Sigmoid colon (tissue), 7 donors: Measurements from ENCODE around the gene COMMD10. TPM values are rescaled to one million over a fixed set of nuclear protein-coding genes. Genes with fewer than 3 reads are reported as not detected.

ENCODE experiments used
- DNase-seq: peaks from one replicate; pipeline ENCODE4 v3.0.0-alpha.2; 2019
- H3K27ac ChIP-seq, 4 donors: fragments of 200-600 bp; sonication (generic); one replicate each; pipeline ENCODE4 v1.5.1; 2016 to 2019; ENCODE audit warnings: mild to moderate bottlenecking in 1 of 4
- H3K27me3 ChIP-seq, 3 donors: fragments of 200-600 bp; sonication (generic); one replicate each; pipeline ENCODE4 v1.5.1; 2019; ENCODE audit warnings: mild to moderate bottlenecking in 1 of 3
- H3K36me3 ChIP-seq, 4 donors: fragments of 200-600 bp; sonication (generic); one replicate each; pipeline ENCODE4 v1.5.1; 2016 to 2019
- H3K4me1 ChIP-seq, 4 donors: fragments of 200-600 bp; sonication (generic); one replicate each; pipeline ENCODE4 v1.5.1; 2017 to 2019
- H3K4me3 ChIP-seq, 4 donors: fragments of 200-600 bp; sonication (generic); one replicate each; pipeline ENCODE4 v1.5.1; 2017 to 2019; ENCODE audit warnings: mild to moderate bottlenecking in 2 of 4, moderate library complexity in 1 of 4
- H3K9me3 ChIP-seq, 4 donors: fragments of 200-600 bp in 3 of 4; sonication (generic) in 3 of 4; one replicate each; pipeline versions ENCODE4 v1.5.1 to v1.6.1; 2013 to 2019
- EP300 ChIP-seq, 4 donors: sonication (generic); formaldehyde crosslinking; IDR thresholded peaks; one replicate each; pipeline ENCODE4 v1.6.1; 2017; ENCODE audit warnings: antibody characterized with exemption in 4 of 4
- POLR2A ChIP-seq, 2 donors: fragments of 450-650 bp; IDR thresholded peaks; one replicate each; pipeline ENCODE4 v1.6.1; 2016; ENCODE audit warnings: antibody characterized with exemption in 2 of 2, mild to moderate bottlenecking in 2 of 2, moderate library complexity in 2 of 2
- POLR2AphosphoS5 ChIP-seq, 4 donors: sonication (generic); formaldehyde crosslinking; IDR thresholded peaks; one replicate each; pipeline ENCODE4 v1.6.1; 2017; ENCODE audit warnings: antibody characterized with exemption in 4 of 4
- WGBS, 2 donors: extraction: QIAGEN DNeasy Blood & Tissue Kit; methylation state at CpG; one replicate each; pipeline ENCODE4 v1.1.7; 2013; 5-methylcytosine and 5-hydroxymethylcytosine counted together
- intact Hi-C: fragments of 100-400 bp; cut with DNase I; formaldehyde crosslinking; loops from one replicate; pipeline ENCODE4 v1.15.1; 2023
- polyA plus RNA-seq, 3 donors: library from polyadenylated mRNA; stranded (reverse); fragments of 200-250 nt; gene quantifications; one replicate each; pipeline ENCODE4 v1.2.3, GENCODE V29; 2013
- total RNA-seq, 4 donors: library from RNA; depleted of rRNA; stranded (reverse); fragments of >200 nt; gene quantifications; one replicate each; pipeline ENCODE4 v1.1.0, GENCODE V29; 2016
- TF ChIP-seq, protein P1 (sequence below), 4 experiments: fragments of 450-650 bp in 3 of 4; fragments of 200-600 bp in 1 of 4; IDR thresholded peaks; one replicate each; pipeline ENCODE4 v1.5.1; 2016 to 2019; ENCODE audit warnings: antibody characterized with exemption in 4 of 4, mild to moderate bottlenecking in 3 of 4, moderate library complexity in 2 of 4
- donor health status: healthy with polysubstance abuse.
- donor health status: Bipolar disorder and iron deficiency.
- donor health status: healthy.

COMMD10 gene
- total and polyA plus RNA-seq, 7 donors: 17.8 to 47.7 (median 28.7) TPM

DNA sequence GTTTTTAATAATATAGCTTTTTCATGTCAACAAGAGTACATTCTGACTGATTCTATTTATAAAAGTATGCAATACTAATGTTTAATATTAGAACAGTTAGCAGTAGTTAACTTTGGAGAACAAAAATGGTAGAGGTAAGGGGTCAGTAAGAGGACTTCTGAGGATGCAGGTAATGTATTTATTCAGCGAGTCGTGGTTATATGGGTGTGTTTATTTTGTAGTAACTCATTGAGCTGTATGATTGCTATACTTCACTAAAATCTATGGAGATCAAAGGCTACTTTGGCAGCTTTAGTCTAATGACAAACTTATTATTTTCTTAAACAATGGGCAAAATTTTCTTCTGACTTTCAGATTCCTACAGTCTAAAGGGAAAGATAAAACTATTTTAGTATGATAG is 146.5 kb downstream of the COMMD10 start:
- H3K4me3 ChIP-seq: no peak overlapping the region
- no peaks in the 10 kb centered on the region for H3K9me3 ChIP-seq
- DNase-seq: no peak
- no peaks in the 10 kb centered on the region for H3K4me1 ChIP-seq
- H3K36me3 ChIP-seq: no peaks in the 10 kb centered on the region
- no peak for TF ChIP-seq POLR2AphosphoS5 (IDR thresholded peaks at IDR 0.05)
- no peak for TF ChIP-seq POLR2A (IDR thresholded peaks at IDR 0.05)
- TF ChIP-seq, protein P1, sequence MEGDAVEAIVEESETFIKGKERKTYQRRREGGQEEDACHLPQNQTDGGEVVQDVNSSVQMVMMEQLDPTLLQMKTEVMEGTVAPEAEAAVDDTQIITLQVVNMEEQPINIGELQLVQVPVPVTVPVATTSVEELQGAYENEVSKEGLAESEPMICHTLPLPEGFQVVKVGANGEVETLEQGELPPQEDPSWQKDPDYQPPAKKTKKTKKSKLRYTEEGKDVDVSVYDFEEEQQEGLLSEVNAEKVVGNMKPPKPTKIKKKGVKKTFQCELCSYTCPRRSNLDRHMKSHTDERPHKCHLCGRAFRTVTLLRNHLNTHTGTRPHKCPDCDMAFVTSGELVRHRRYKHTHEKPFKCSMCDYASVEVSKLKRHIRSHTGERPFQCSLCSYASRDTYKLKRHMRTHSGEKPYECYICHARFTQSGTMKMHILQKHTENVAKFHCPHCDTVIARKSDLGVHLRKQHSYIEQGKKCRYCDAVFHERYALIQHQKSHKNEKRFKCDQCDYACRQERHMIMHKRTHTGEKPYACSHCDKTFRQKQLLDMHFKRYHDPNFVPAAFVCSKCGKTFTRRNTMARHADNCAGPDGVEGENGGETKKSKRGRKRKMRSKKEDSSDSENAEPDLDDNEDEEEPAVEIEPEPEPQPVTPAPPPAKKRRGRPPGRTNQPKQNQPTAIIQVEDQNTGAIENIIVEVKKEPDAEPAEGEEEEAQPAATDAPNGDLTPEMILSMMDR (IDR thresholded peaks at IDR 0.05): no peak
- intact Hi-C loops: no loop called here
- no peak overlapping the region for H3K27ac ChIP-seq
- H3K27me3 ChIP-seq: no peaks in the 10 kb centered on the region
- WGBS, 2 donors: 17 to 62% methylated on average over 2 of the region's 2 CpGs

DNA sequence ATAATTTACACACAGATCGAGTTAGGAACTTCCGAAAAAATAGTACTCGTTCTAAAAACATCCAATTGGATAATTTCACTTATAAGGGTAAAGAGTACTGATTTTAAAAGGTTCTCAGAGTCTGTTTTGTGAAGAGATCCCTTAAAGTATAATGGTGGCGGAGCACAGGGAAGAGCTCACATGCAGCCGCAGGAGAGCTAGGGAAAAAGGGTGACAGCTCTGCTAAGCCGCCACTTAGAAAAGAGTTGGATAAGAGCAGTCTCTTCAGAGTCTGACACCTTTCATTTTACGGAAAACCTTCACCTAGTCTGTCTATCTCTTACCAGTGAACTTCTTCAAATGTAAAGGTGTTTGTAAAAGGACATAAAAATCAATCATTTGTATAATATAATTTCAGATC is 149.9 kb downstream of the COMMD10 start:
- Histone ChIP-seq H3K4me3 (no peak overlapping the region), H3K27me3 (no peaks in the 10 kb centered on the region), H3K9me3 (no peaks in the 10 kb centered on the region), H3K27ac (no peak overlapping the region), H3K36me3 (no peaks in the 10 kb centered on the region), H3K4me1 (peaks cover 0 to 22% (median 13%) of the 10 kb centered on the region in 4 donors)
- intact Hi-C loops: no loop called here
- 96% methylated on average over 7 of the region's 7 CpGs for WGBS, 2 donors
- no peak for DNase-seq
- TF ChIP-seq EP300 (IDR thresholded peaks at IDR 0.05) (no peak), POLR2A (IDR thresholded peaks at IDR 0.05) (no peak), POLR2AphosphoS5 (IDR thresholded peaks at IDR 0.05) (no peak)
- TF ChIP-seq, protein P1 (IDR thresholded peaks at IDR 0.05): no peak

DNA sequence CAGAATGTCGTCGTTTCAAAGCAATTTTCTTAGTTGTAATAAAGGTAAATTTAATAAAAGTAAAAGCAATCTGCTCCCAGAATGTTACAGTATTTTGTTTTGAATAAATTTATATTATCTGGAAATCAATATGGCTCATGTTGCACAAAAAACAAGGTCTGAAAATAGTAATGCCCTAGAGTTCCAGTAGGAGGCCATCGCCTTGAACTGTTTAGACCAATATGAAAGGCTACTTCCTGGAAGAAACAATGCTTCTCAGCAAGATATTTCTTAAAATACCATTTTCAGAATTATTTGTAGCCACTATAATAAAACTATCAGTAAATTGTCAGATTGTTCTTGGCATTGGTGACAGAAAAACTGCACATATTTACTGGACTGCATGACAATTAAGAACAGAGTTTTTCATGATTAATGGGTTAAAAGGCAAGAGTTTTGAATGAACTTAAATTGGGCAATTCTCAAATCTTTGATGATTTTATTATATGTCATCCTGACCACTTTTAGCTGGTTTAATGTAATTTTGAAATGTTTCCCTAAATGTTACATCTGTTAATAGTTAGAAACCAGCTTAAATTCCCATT is 153.2 kb downstream of the COMMD10 start:
- intact Hi-C loops: no loop called here
- WGBS, 2 donors: 98 to 100% methylated on average over 3 of the region's 3 CpGs
- TF ChIP-seq, protein P1 (IDR thresholded peaks at IDR 0.05): no peak
- TF ChIP-seq POLR2A (IDR thresholded peaks at IDR 0.05) (no peak), POLR2AphosphoS5 (IDR thresholded peaks at IDR 0.05) (no peak), EP300 (IDR thresholded peaks at IDR 0.05) (no peak)
- no peaks in the 10 kb centered on the region for H3K27me3 ChIP-seq
- DNase-seq: no peak
- H3K9me3 ChIP-seq: no peaks in the 10 kb centered on the region
- no peak overlapping the region for H3K27ac ChIP-seq
- no peak overlapping the region for H3K4me3 ChIP-seq
- H3K4me1 ChIP-seq: peaks cover 0 to 31% (median 18%) of the 10 kb centered on the region in 4 donors
- no peaks in the 10 kb centered on the region for H3K36me3 ChIP-seq

DNA sequence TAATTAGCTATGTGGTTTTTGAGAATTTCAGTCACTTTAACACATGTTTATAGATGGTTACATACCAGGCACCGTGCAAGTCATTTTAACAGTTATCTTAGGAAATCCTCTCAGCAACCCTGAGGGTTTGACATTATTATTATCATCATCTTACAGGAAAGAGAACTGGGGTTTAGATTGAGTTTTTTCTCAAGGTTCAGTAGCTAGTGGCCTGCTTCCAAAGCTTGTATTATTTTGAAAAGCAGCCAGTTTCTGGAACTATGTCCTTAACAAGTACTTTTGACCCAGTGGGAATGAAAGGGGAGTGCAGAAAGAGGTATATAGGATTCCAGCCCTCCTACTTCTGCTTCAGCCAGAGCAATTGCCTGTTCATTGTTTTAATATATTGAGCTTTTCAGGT is 157.5 kb downstream of the COMMD10 start:
- no peak for DNase-seq
- Histone ChIP-seq H3K4me1 (peaks cover 0 to 31% (median 18%) of the 10 kb centered on the region in 4 donors), H3K9me3 (no peaks in the 10 kb centered on the region), H3K27me3 (no peaks in the 10 kb centered on the region), H3K36me3 (no peaks in the 10 kb centered on the region), H3K4me3 (no peak overlapping the region), H3K27ac (no peak overlapping the region)
- intact Hi-C loops: no loop called here
- 39 to 67% methylated on average over 1 of the region's 1 CpG for WGBS, 2 donors
- TF ChIP-seq, protein P1 (IDR thresholded peaks at IDR 0.05): no peak
- TF ChIP-seq POLR2A (IDR thresholded peaks at IDR 0.05) (no peak), EP300 (IDR thresholded peaks at IDR 0.05) (no peak), POLR2AphosphoS5 (IDR thresholded peaks at IDR 0.05) (no peak)

DNA sequence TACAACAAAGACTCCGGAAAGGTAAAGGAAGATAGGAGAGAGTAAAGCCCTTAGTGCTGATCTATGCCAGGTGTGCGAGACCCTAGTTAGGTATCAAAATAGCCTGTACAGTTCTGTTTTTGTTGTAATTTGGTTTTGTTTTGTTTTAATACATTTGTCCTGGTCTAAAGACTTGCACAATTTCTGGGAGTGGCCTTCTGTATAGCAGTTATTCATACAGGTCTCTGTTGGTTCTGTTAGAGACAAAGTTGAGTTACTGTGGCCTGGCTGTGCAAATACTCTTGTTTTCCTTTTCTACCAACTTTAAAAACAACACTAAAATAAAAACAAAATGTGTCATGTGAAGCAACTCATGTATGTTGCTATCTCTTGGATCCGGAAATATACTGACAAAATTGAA is 163.6 kb downstream of the COMMD10 start:
- Histone ChIP-seq H3K36me3 (no peaks in the 10 kb centered on the region), H3K9me3 (peaks cover 0 to 1% (median 0%) of the 10 kb centered on the region in 4 donors), H3K27me3 (no peaks in the 10 kb centered on the region), H3K27ac (no peak overlapping the region), H3K4me3 (no peak overlapping the region), H3K4me1 (no peaks in the 10 kb centered on the region)
- no peak for TF ChIP-seq POLR2A (IDR thresholded peaks at IDR 0.05)
- DNase-seq: no peak
- intact Hi-C loops: no loop called here
- WGBS, 2 donors: 96% methylated on average over 3 of the region's 3 CpGs
